PC-9 (cell line): ENCODE results near the gene TMPRSS2. TPM values are rescaled to one million over a fixed set of nuclear protein-coding genes. Genes with fewer than 3 reads are reported as not detected.

Experiments used
- BruUV-seq: library from RNA; stranded (reverse); fragments of 400-500 nt; replicated peaks from 2 replicates; lab custom pipeline; 2021; lab: Mats Ljungman, UMichigan
- CTCF ChIA-PET: fragments of 300-600 bp; sonication (Branson Sonifier 250); formaldehyde crosslinking; loops from one replicate; lab custom pipeline; 2022; ENCODE audit warnings: antibody characterized with exemption; lab: Charles Lee
- POLR2A ChIA-PET: fragments of 300-600 bp; sonication (Branson Sonifier 250); formaldehyde crosslinking; loops from one replicate; lab custom pipeline; 2022; ENCODE audit warnings: antibody characterized with exemption; ENCODE audit not compliant: unreplicated experiment; lab: Charles Lee
- DNase-seq, 2 experiments: peaks; one replicate each; pipeline versions ENCODE4 v3.0.0 to v3.0.0-alpha.2; 2015 to 2022; ENCODE audit warnings: mixed read lengths in 1 of 2
- H2AFZ ChIP-seq: fragments of 200-600 bp; sonication (generic); 2 replicates; pipeline ENCODE4 v1.8.1; 2017; ENCODE audit warnings: antibody characterized with exemption
- H3F3A ChIP-seq: fragments of 200-600 bp; sonication (generic); 2 replicates; pipeline ENCODE4 v1.8.1; 2017; ENCODE audit warnings: antibody characterized with exemption, mild to moderate bottlenecking, low read depth; ENCODE audit not compliant: insufficient read depth
- H3K27ac ChIP-seq: fragments of 200-600 bp; sonication (generic); 2 replicates; pipeline ENCODE4 v1.6.1; 2016; ENCODE audit warnings: mixed run types
- H3K27me3 ChIP-seq: fragments of 200-600 bp; sonication (generic); 2 replicates; pipeline ENCODE4 v1.6.1; 2016; ENCODE audit warnings: low read depth, mixed run types; ENCODE audit not compliant: insufficient read depth
- H3K36me3 ChIP-seq: fragments of 200-600 bp; sonication (generic); 2 replicates; pipeline ENCODE4 v1.6.1; 2016; ENCODE audit warnings: low read depth, mixed run types
- H3K4me1 ChIP-seq: fragments of 200-600 bp; sonication (generic); replicated peaks from 2 replicates; pipeline ENCODE4 v1.6.1; 2016; ENCODE audit warnings: mixed run types; ENCODE audit not compliant: insufficient read depth
- H3K4me2 ChIP-seq: fragments of 200-600 bp; sonication (generic); 2 replicates; pipeline ENCODE4 v1.6.1; 2017; ENCODE audit warnings: mixed run types
- H3K4me3 ChIP-seq: fragments of 200-600 bp; sonication (generic); 2 replicates; pipeline ENCODE4 v1.6.1; 2016; ENCODE audit warnings: mixed run types
- H3K79me2 ChIP-seq: fragments of 200-600 bp; sonication (generic); 2 replicates; pipeline ENCODE4 v1.6.1; 2017; ENCODE audit warnings: low read depth, mixed run types
- H3K9me2 ChIP-seq: fragments of 200-600 bp; sonication (generic); 2 replicates; pipeline ENCODE4 v1.8.1; 2017; ENCODE audit warnings: mild to moderate bottlenecking; ENCODE audit not compliant: insufficient read depth
- H3K9me3 ChIP-seq: fragments of 200-600 bp; sonication (generic); 2 replicates; pipeline ENCODE4 v1.8.1; 2016; ENCODE audit warnings: low read depth; ENCODE audit not compliant: insufficient read depth
- H4K20me1 ChIP-seq: fragments of 200-600 bp; sonication (generic); 2 replicates; pipeline ENCODE4 v1.8.1; 2017; ENCODE audit not compliant: insufficient read depth
- CTCF ChIP-seq: fragments of 200-600 bp; sonication (generic); conservative IDR thresholded peaks from 2 replicates; pipeline ENCODE4 v1.6.1; 2017; ENCODE audit warnings: mixed run types, antibody characterized with exemption, mild to moderate bottlenecking, moderate library complexity
- EZH2 ChIP-seq: fragments of 200-600 bp; sonication (generic); IDR thresholded peaks from 2 replicates; pipeline ENCODE4 v1.8.0; 2017; ENCODE audit warnings: antibody characterized with exemption, low read depth
- intact Hi-C: fragments of 100-400 bp; cut with micrococcal nuclease; formaldehyde crosslinking; loops from one replicate; pipeline ENCODE4 v1.10.0; 2022; ENCODE audit not compliant: unreplicated experiment
- total RNA-seq: library from RNA; stranded (reverse); gene quantifications from 2 replicates; pipeline ENCODE4 v1.2.3, GENCODE V29; 2021

TMPRSS2 gene
- total RNA-seq, 1 experiment from 2014 or later = 0.61 TPM

GRCh38 chr21:41449613-41450012 lies 58.3 kb downstream of the TMPRSS2 start:
- no peak overlapping the region for H2AFZ ChIP-seq
- POLR2A ChIA-PET = interaction anchor here (0.5 kb wide), 2 partner anchors 42 to 194 kb away, joined by 4 to 6 read pairs; no protein-coding TSS in a partner anchor
- intact Hi-C loops = no loop called here
- H3K4me1 ChIP-seq = peaks cover 14% of the 10 kb centered on the region
- no peak overlapping the region for H3K4me2 ChIP-seq
- no peaks in the 10 kb centered on the region for H3K9me3 ChIP-seq
- DNase-seq = no peak
- H3F3A ChIP-seq = no peaks in the 10 kb centered on the region
- H3K4me3 ChIP-seq = no peak overlapping the region
- no peaks in the 10 kb centered on the region for H3K79me2 ChIP-seq
- H3K9me2 ChIP-seq = no peaks in the 10 kb centered on the region
- no peaks in the 10 kb centered on the region for H4K20me1 ChIP-seq
- H3K27ac ChIP-seq = no peak overlapping the region
- BruUV-seq = no TSS peak
- no peaks in the 10 kb centered on the region for H3K27me3 ChIP-seq
- no peak for TF ChIP-seq EZH2
- no peak for TF ChIP-seq CTCF
- CTCF ChIA-PET = no interaction called here
- H3K36me3 ChIP-seq = no peaks in the 10 kb centered on the region

- Histone ChIP-seq H4K20me1 (no peaks in the 10 kb centered on the region), H2AFZ (no peak overlapping the region), H3K4me3 (no peak overlapping the region), H3K4me2 (no peak overlapping the region), H3K36me3 (no peaks in the 10 kb centered on the region), H3K9me2 (no peaks in the 10 kb centered on the region), H3K79me2 (no peaks in the 10 kb centered on the region), H3F3A (no peaks in the 10 kb centered on the region), H3K4me1 (peaks cover 6% of the 10 kb centered on the region), H3K27me3 (no peaks in the 10 kb centered on the region), H3K9me3 (no peaks in the 10 kb centered on the region), H3K27ac (no peak overlapping the region)
- no TSS peak for BruUV-seq
- POLR2A ChIA-PET = interaction anchor here (0.6 kb wide), 2 partner anchors 100 to 337 kb away, joined by 5 to 27 read pairs; no protein-coding TSS in a partner anchor
- intact Hi-C loops = no loop called here
- DNase-seq = no peak
- TF ChIP-seq CTCF = no peak
- no peak for TF ChIP-seq EZH2
- CTCF ChIA-PET = no interaction called here
Observed at GRCh38 chr21:41447356-41447755, 60.6 kb downstream of the TMPRSS2 start.

GRCh38 chr21:41446586-41446985 lies 61.4 kb downstream of the TMPRSS2 start:
- intact Hi-C loops = no loop called here
- Histone ChIP-seq H3K36me3 (no peaks in the 10 kb centered on the region), H3K4me2 (no peak overlapping the region), H3K79me2 (no peaks in the 10 kb centered on the region), H3K4me1 (no peaks in the 10 kb centered on the region), H3K27me3 (no peaks in the 10 kb centered on the region), H3K4me3 (no peak overlapping the region), H3K27ac (no peak overlapping the region), H4K20me1 (no peaks in the 10 kb centered on the region), H3K9me2 (no peaks in the 10 kb centered on the region), H2AFZ (no peak overlapping the region), H3F3A (no peaks in the 10 kb centered on the region), H3K9me3 (no peaks in the 10 kb centered on the region)
- CTCF ChIA-PET = no interaction called here
- TF ChIP-seq CTCF (no peak), EZH2 (no peak)
- peak in 1 of 2 experiments; percentile 74 for DNase-seq
- POLR2A ChIA-PET = interaction anchor here (0.6 kb wide), 2 partner anchors 99 to 337 kb away, joined by 5 to 27 read pairs; no protein-coding TSS in a partner anchor
- BruUV-seq = no TSS peak
